SK-N-MC (cell line): ENCODE data around the gene CCDC192.

Experiments
- EZH2 ChIP-seq: fragments of 200-600 bp; sonication (generic); IDR thresholded peaks from one replicate; pipeline ENCODE4 v1.6.1; 2017; ENCODE audit warnings: antibody characterized with exemption
- POLR2AphosphoS5 ChIP-seq: IDR thresholded peaks from 2 replicates; pipeline ENCODE4 v1.6.1; 2012; ENCODE audit warnings: mild to moderate bottlenecking, low read depth, low read length, borderline replicate concordance

- TF ChIP-seq EZH2 (no peak), POLR2AphosphoS5 (no peak)
Measured at GRCh38 chr5:127934791-127935256, 231.6 kb downstream of the CCDC192 start.
